ENCODE measurements around the gene ECE1. TPM values are rescaled to one million over a fixed set of nuclear protein-coding genes. Genes with fewer than 3 reads are reported as not detected.

Gene ECE1
- total and polyA plus RNA-seq, 11 donors: 37.3 to 140 (median 59.4) TPM

DNA sequence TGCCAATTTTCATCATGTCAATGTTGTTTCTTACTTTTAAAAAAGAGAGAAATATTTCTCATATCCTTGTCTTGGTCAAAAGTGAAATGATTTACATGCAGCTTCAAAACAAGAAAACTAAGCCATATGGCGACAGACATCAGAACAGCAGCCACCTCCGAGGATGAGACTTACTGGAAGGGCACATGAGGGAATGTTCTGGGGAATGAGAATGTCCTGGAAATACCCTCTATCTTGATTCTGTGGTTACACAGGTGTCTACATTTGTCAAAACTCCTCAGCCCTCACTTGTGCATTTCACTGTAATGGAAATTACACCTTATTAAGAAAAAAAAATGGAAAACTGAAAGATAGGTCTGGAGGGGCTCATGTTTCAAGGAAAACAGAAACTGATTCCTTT lies 14.2 kb upstream of the ECE1 start:
- DNase-seq: no peak
- Histone ChIP-seq H3K27ac (peak overlapping the region in 1 of 12 donors; percentile 90), H3K4me1 (peaks cover 3 to 58% (median 44%) of the 10 kb centered on the region in 12 donors), H3K27me3 (no peaks in the 10 kb centered on the region), H3K36me3 (no peaks in the 10 kb centered on the region), H3K9me3 (no peaks in the 10 kb centered on the region), H3K4me3 (no peak overlapping the region)
- ATAC-seq: no peak
- 81 to 90% (median 87%) methylated on average over 2 of the region's 2 CpGs for WGBS, 4 donors
- intact Hi-C loops (cut with DNase I): no loop called here
- no peak for TF ChIP-seq POLR2A (IDR thresholded peaks at IDR 0.05)
- TF ChIP-seq, protein P1, sequence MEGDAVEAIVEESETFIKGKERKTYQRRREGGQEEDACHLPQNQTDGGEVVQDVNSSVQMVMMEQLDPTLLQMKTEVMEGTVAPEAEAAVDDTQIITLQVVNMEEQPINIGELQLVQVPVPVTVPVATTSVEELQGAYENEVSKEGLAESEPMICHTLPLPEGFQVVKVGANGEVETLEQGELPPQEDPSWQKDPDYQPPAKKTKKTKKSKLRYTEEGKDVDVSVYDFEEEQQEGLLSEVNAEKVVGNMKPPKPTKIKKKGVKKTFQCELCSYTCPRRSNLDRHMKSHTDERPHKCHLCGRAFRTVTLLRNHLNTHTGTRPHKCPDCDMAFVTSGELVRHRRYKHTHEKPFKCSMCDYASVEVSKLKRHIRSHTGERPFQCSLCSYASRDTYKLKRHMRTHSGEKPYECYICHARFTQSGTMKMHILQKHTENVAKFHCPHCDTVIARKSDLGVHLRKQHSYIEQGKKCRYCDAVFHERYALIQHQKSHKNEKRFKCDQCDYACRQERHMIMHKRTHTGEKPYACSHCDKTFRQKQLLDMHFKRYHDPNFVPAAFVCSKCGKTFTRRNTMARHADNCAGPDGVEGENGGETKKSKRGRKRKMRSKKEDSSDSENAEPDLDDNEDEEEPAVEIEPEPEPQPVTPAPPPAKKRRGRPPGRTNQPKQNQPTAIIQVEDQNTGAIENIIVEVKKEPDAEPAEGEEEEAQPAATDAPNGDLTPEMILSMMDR (IDR thresholded peaks at IDR 0.05): no peak

GRCh38 chr1:21302747-21303715 lies 12.8 kb upstream of the ECE1 start:
- Histone ChIP-seq H3K36me3 (no peaks in the 10 kb centered on the region), H3K9me3 (no peaks in the 10 kb centered on the region), H3K4me3 (no peak overlapping the region), H3K4me1 (peaks cover 0 to 51% (median 34%) of the 10 kb centered on the region in 12 donors), H3K27ac (peak overlapping the region in 5 of 12 donors; percentile 6 to 62 (median 25)), H3K27me3 (no peaks in the 10 kb centered on the region)
- ATAC-seq: peak; percentile 29 to 57 (median 32)
- intact Hi-C loops (cut with DNase I): no loop called here
- 59 to 65% (median 64%) methylated on average over 10 to 11 of the region's 11 CpGs for WGBS, 4 donors
- no peak for DNase-seq
- TF ChIP-seq POLR2A (IDR thresholded peaks at IDR 0.05): no peak
- TF ChIP-seq, protein P1 (IDR thresholded peaks at IDR 0.05): peak in 4 of 12 donors; percentile 14 to 29 (median 24)

DNA sequence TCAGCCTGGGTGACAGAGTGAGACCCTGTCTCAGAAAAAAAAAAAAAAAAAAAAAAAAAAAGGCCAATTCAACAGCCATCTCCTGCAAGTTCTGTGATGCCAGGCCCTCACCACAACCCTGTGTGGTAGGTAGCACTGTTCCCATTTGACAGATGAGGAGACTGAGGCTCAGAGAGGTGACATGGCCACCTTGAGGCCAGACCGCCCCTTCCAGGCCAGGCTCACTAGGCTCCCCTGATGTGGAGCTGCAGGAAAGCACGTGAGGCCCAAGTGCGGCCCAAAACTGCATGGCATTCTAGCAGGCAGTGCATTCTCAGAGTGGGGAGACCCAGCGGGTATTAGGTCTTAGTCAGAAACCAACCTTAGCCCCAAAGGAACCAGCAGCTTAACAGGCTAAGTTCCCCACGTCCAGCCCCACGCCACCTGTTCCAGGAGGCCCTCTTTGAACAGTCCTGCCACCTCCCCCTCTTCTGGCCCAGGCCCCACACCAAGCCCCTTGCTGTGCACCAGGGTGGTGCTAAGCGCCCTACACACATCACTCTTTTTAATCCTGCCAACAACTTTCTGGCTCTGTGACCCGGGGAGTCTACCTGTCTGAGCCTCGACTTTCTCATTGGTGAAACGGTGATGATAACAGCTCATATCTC lies 11.7 kb upstream of the ECE1 start:
- Histone ChIP-seq H3K4me3 (no peak overlapping the region), H3K27me3 (no peaks in the 10 kb centered on the region), H3K36me3 (no peaks in the 10 kb centered on the region), H3K4me1 (peaks cover 0 to 47% (median 27%) of the 10 kb centered on the region in 12 donors), H3K27ac (peak overlapping the region in 1 of 12 donors; percentile 62), H3K9me3 (no peaks in the 10 kb centered on the region)
- intact Hi-C loops (cut with DNase I): no loop called here
- no peak for ATAC-seq
- no peak for DNase-seq
- no peak for TF ChIP-seq POLR2A (IDR thresholded peaks at IDR 0.05)
- TF ChIP-seq, protein P1 (IDR thresholded peaks at IDR 0.05): no peak
- 80 to 88% (median 84%) methylated on average over 10 of the region's 10 CpGs for WGBS, 4 donors

DNA sequence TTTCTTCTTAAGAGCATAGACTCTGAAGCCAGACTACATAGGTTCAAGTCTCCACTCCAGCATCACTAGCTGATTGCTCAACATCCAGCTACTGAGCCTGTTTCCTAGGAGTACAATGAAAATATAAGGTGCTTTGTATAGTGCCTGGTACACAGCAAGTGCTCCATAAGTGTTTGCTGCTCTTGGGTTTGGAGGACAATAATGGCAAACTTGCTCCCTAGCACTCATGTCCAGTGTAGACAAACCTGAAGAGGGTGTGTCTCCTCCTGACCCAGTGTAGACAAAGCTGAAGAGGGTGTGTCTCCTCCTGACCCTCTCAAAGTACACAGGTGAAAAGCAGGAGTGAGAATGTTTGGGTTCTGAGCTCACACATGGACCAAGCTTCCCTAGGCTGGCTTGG lies 10.5 kb upstream of the ECE1 start:
- H3K4me1 ChIP-seq: peaks cover 0 to 53% (median 29%) of the 10 kb centered on the region in 12 donors
- H3K27ac ChIP-seq: peak overlapping the region in 1 of 12 donors; percentile 21

More for the DNA sequence above, 10.5 kb upstream of the ECE1 start:
- DNase-seq: no peak
- Histone ChIP-seq H3K36me3 (no peaks in the 10 kb centered on the region), H3K4me3 (no peak overlapping the region), H3K9me3 (no peaks in the 10 kb centered on the region), H3K27me3 (no peaks in the 10 kb centered on the region)
- no peak for ATAC-seq
- TF ChIP-seq, protein P1 (IDR thresholded peaks at IDR 0.05): no peak
- TF ChIP-seq POLR2A (IDR thresholded peaks at IDR 0.05): no peak
- intact Hi-C loops (cut with DNase I): no loop called here

Data from heart left ventricle (tissue), 16 donors.